ENCODE results near the gene ELOVL5.

ELOVL5 gene

DNA sequence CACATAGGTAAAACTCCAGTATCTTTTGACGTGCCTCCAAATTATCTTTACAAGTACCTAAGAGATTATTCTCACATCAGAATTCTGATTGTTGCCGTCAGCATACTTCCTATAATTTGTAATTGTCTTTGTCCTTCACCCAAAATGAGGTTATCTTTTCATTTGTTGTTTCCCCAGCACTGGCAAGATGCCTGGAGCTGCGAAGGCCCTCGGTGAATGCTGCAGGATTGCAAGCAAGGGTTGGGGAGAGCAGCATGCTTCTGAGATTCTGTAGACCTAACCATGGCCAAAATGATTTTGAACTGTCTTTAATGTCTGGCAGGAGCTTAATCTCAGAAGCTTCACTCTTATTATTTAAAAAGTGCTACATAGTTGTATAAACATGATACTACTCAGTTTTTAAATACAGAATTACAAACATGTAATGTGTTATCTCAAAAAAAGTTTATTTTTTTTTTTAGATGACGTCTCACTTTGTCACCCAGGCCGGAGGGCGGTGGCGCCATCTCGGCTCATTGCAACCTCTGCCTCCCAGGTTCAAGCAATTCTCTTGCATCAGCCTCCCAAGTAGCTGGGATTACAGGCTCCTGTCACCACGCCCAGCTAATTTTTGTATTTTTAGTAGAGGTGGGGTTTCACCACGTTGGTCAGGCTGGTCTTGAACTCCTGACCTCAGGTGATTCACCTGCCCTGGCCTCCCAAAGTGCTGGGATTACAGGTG lies 88.7 kb downstream of the ELOVL5 start:
- no peaks in the 10 kb centered on the region for H3K9me2 ChIP-seq (replicated peaks; ENCODE audit: insufficient read depth, low read length)
- H4K20me1 ChIP-seq (ENCODE audit: low read depth, low read length), result no peaks in the 10 kb centered on the region
- no peak overlapping the region for H3K4me3 ChIP-seq (ENCODE audit: insufficient read depth, low read length, poor library complexity, severe bottlenecking)
- no peaks in the 10 kb centered on the region for H3K79me2 ChIP-seq (ENCODE audit: insufficient read depth, low read length)
- H3K27me3 ChIP-seq (ENCODE audit: low read length), result no peaks in the 10 kb centered on the region
- H3K9ac ChIP-seq (ENCODE audit: low read length), result no peak overlapping the region
- no peak overlapping the region for H2AFZ ChIP-seq (ENCODE audit: low read depth, low read length, severe bottlenecking)
- TF ChIP-seq EZH2phosphoT487 (conservative IDR thresholded peaks at IDR 0.05; ENCODE audit: low read length), result no peak
- TF ChIP-seq, protein P1, sequence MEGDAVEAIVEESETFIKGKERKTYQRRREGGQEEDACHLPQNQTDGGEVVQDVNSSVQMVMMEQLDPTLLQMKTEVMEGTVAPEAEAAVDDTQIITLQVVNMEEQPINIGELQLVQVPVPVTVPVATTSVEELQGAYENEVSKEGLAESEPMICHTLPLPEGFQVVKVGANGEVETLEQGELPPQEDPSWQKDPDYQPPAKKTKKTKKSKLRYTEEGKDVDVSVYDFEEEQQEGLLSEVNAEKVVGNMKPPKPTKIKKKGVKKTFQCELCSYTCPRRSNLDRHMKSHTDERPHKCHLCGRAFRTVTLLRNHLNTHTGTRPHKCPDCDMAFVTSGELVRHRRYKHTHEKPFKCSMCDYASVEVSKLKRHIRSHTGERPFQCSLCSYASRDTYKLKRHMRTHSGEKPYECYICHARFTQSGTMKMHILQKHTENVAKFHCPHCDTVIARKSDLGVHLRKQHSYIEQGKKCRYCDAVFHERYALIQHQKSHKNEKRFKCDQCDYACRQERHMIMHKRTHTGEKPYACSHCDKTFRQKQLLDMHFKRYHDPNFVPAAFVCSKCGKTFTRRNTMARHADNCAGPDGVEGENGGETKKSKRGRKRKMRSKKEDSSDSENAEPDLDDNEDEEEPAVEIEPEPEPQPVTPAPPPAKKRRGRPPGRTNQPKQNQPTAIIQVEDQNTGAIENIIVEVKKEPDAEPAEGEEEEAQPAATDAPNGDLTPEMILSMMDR (IDR thresholded peaks at IDR 0.05; ENCODE audit: insufficient read depth, low read length, poor library complexity, severe bottlenecking), result no peak
- H3K36me3 ChIP-seq (ENCODE audit: low read length), result peaks cover 36% of the 10 kb centered on the region
- H3K27ac ChIP-seq (ENCODE audit: low read depth, low read length), result no peak overlapping the region
- no peaks in the 10 kb centered on the region for H3K9me3 ChIP-seq (ENCODE audit: insufficient read depth, low read length)
- no peak overlapping the region for H3K4me2 ChIP-seq (ENCODE audit: low read depth, low read length, poor library complexity, severe bottlenecking)
- H3F3A ChIP-seq (ENCODE audit: insufficient read depth), result no peaks in the 10 kb centered on the region; the same call in 1 of the 2 replicates

DNA sequence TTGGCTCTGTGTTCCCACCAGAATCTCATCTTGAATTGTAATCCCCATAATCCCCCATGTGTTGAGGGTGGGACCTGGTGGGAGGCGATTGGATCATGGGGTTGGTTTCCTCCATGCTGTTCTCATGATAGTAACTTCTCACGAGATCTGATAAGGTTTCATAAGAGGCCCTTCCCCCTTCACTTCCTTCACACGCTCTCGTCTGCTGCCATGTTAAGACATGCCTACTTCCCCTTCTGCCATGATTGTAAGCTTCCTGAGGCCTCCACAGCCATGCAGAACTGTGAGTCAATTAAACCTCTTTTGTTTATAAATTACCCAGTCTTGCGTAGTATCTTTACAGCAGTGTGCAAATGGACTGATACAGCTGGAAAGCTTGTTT lies 90.0 kb downstream of the ELOVL5 start:
- Histone ChIP-seq H2AFZ (ENCODE audit: low read depth, low read length, severe bottlenecking) (no peak overlapping the region), H4K20me1 (ENCODE audit: low read depth, low read length) (no peaks in the 10 kb centered on the region), H3K79me2 (ENCODE audit: insufficient read depth, low read length) (no peaks in the 10 kb centered on the region), H3K4me3 (ENCODE audit: insufficient read depth, low read length, poor library complexity, severe bottlenecking) (no peak overlapping the region), H3K36me3 (ENCODE audit: low read length) (peaks cover 30% of the 10 kb centered on the region), H3K9me3 (ENCODE audit: insufficient read depth, low read length) (no peaks in the 10 kb centered on the region), H3K27ac (ENCODE audit: low read depth, low read length) (no peak overlapping the region), H3F3A (ENCODE audit: insufficient read depth) (no peaks in the 10 kb centered on the region; the same call in 1 of the 2 replicates), H3K9ac (ENCODE audit: low read length) (no peak overlapping the region), H3K9me2 (replicated peaks; ENCODE audit: insufficient read depth, low read length) (no peaks in the 10 kb centered on the region), H3K27me3 (ENCODE audit: low read length) (no peaks in the 10 kb centered on the region), H3K4me2 (ENCODE audit: low read depth, low read length, poor library complexity, severe bottlenecking) (no peak overlapping the region)
- TF ChIP-seq, protein P1 (IDR thresholded peaks at IDR 0.05; ENCODE audit: insufficient read depth, low read length, poor library complexity, severe bottlenecking), result no peak
- no peak for TF ChIP-seq EZH2phosphoT487 (conservative IDR thresholded peaks at IDR 0.05; ENCODE audit: low read length)

DNA sequence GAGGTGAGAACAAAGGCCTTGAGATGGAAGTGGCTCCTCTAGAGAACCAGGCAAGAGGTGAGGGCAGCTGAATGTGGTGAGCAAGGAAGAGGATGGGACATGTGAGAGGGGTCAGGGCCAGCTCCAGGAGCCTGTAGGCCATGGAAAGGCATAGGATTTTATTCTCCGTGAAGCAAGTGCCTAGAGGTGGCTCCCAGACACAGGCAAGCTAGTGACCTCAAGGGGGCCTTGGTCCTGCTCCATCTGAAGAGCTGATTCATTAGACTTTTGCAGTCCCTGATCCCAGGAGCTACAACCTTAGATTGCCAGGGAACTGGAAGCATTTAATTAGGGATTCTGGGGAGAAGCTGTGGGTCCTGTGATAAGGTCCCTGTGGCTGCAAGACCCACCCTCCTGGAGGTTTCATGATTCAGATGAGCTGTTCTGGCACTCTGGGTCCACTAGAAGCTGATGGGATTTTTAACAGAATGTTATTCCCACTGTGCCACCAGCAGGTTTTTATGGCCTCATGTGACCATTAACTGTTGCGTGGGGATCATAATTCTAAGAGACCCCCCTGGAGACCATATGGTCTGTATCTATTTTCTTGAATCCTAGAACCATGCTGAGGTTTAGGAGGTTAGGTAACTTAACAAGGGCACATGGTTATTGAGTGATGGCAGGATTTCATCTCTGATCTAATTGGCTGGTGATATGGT lies 90.5 kb downstream of the ELOVL5 start:
- no peak overlapping the region for H3K4me2 ChIP-seq (ENCODE audit: low read depth, low read length, poor library complexity, severe bottlenecking)
- TF ChIP-seq, protein P1 (IDR thresholded peaks at IDR 0.05; ENCODE audit: insufficient read depth, low read length, poor library complexity, severe bottlenecking), result no peak
- no peak for TF ChIP-seq EZH2phosphoT487 (conservative IDR thresholded peaks at IDR 0.05; ENCODE audit: low read length)
- H3K36me3 ChIP-seq (ENCODE audit: low read length), result peaks cover 28% of the 10 kb centered on the region
- H4K20me1 ChIP-seq (ENCODE audit: low read depth, low read length), result no peaks in the 10 kb centered on the region
- no peaks in the 10 kb centered on the region for H3K9me3 ChIP-seq (ENCODE audit: insufficient read depth, low read length)
- no peak overlapping the region for H3K4me3 ChIP-seq (ENCODE audit: insufficient read depth, low read length, poor library complexity, severe bottlenecking)
- H3K9ac ChIP-seq (ENCODE audit: low read length), result no peak overlapping the region
- H2AFZ ChIP-seq (ENCODE audit: low read depth, low read length, severe bottlenecking), result no peak overlapping the region
- H3K9me2 ChIP-seq (replicated peaks; ENCODE audit: insufficient read depth, low read length), result no peaks in the 10 kb centered on the region
- H3K27ac ChIP-seq (ENCODE audit: low read depth, low read length), result no peak overlapping the region
- no peaks in the 10 kb centered on the region for H3K27me3 ChIP-seq (ENCODE audit: low read length)
- no peaks in the 10 kb centered on the region for H3K79me2 ChIP-seq (ENCODE audit: insufficient read depth, low read length)
- no peaks in the 10 kb centered on the region; the same call in 1 of the 2 replicates for H3F3A ChIP-seq (ENCODE audit: insufficient read depth)

All from SU-DHL-6 (cell line).